AG04449 (cell line): ENCODE results near the gene QRICH1.

Experiments
- CTCF ChIA-PET: fragments of 350-600 bp; formaldehyde crosslinking; extraction: SDS; loops from one replicate; lab custom pipeline; 2021; ENCODE audit warnings: antibody characterized with exemption; lab: Yijun Ruan, JAX
- POLR2A ChIA-PET: fragments of 400-600, 350-600 bp; formaldehyde crosslinking; extraction: SDS; loops from one replicate; lab custom pipeline; 2020; ENCODE audit warnings: antibody characterized with exemption, inconsistent platforms; lab: Yijun Ruan, JAX
- DNase-seq: peaks from one replicate; pipeline ENCODE4 v3.0.0-alpha.2; 2010; ENCODE audit warnings: low read depth, low spot score
- H3K4me3 ChIP-seq: 2 replicates; pipeline ENCODE4 v1.5.1; 2011; ENCODE audit warnings: low read depth, mild to moderate bottlenecking, control low read depth, low read length
- TF ChIP-seq, protein P1 (sequence below): IDR thresholded peaks from one replicate; pipeline ENCODE4 v1.5.1; 2011; ENCODE audit warnings: mild to moderate bottlenecking, moderate library complexity, low read length, control low read depth, inconsistent platforms; ENCODE audit not compliant: insufficient read depth; ENCODE audit errors: missing control alignments

Gene QRICH1

DNA sequence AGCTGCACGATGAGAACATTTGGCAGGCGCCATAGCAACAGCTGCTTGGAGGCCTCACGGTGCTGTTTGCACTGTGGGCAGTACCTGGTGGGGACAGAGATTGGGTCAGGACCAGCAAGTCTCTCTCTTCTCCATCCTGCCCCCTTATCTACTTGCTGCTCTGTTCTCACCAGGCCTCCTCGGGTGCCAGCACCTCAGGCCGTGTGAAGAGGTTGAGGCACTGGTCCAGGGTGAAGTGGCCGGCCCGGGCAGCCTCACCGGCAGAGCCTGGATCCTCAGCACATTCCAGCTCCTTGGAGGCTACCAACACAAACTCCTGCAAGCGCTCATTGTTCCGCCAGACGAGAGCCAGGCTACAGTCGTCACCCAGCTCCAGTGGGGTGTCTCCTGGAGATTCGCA lies 16.9 kb upstream of the QRICH1 start:
- H3K4me3 ChIP-seq, result no peak overlapping the region
- TF ChIP-seq, protein P1, sequence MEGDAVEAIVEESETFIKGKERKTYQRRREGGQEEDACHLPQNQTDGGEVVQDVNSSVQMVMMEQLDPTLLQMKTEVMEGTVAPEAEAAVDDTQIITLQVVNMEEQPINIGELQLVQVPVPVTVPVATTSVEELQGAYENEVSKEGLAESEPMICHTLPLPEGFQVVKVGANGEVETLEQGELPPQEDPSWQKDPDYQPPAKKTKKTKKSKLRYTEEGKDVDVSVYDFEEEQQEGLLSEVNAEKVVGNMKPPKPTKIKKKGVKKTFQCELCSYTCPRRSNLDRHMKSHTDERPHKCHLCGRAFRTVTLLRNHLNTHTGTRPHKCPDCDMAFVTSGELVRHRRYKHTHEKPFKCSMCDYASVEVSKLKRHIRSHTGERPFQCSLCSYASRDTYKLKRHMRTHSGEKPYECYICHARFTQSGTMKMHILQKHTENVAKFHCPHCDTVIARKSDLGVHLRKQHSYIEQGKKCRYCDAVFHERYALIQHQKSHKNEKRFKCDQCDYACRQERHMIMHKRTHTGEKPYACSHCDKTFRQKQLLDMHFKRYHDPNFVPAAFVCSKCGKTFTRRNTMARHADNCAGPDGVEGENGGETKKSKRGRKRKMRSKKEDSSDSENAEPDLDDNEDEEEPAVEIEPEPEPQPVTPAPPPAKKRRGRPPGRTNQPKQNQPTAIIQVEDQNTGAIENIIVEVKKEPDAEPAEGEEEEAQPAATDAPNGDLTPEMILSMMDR, result no peak
- CTCF ChIA-PET, result interaction anchor here (4.8 kb wide), 1 partner anchor 17 kb away, joined by 15 read pairs; the partner anchor contains the start of gene QRICH1
- DNase-seq, result no peak
- POLR2A ChIA-PET, result interaction anchor here (1.1 kb wide), 1 partner anchor 17 kb away, joined by 3 read pairs; the partner anchor contains the start of gene QRICH1

DNA sequence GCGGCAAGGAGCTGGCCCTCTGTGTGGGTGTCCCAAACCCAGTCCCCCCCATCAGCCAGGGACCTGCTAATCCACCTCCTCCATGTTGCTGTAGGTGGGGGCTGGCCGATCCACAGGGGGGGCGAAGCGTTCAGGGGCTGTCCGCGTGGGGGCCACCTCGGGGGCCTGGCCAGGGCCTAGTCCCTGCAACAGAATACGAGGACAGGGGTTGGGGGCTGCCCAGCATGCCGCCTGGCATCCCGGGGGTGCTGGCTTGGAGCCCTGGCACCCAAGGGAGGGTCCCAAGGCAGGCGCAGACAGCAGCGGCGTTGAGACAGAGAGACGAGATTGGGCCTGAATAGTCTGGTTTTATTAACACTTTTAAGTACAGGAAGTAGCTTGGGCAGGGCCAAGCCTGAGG lies 14.5 kb upstream of the QRICH1 start:
- H3K4me3 ChIP-seq, result no peak overlapping the region
- no peak for DNase-seq
- ChIA-PET POLR2A (interaction anchor here (1.2 kb wide), 1 partner anchor 12 kb away, joined by 3 read pairs; the partner anchor contains the start of gene USP19), CTCF (no interaction called here)
- TF ChIP-seq, protein P1, result no peak

DNA sequence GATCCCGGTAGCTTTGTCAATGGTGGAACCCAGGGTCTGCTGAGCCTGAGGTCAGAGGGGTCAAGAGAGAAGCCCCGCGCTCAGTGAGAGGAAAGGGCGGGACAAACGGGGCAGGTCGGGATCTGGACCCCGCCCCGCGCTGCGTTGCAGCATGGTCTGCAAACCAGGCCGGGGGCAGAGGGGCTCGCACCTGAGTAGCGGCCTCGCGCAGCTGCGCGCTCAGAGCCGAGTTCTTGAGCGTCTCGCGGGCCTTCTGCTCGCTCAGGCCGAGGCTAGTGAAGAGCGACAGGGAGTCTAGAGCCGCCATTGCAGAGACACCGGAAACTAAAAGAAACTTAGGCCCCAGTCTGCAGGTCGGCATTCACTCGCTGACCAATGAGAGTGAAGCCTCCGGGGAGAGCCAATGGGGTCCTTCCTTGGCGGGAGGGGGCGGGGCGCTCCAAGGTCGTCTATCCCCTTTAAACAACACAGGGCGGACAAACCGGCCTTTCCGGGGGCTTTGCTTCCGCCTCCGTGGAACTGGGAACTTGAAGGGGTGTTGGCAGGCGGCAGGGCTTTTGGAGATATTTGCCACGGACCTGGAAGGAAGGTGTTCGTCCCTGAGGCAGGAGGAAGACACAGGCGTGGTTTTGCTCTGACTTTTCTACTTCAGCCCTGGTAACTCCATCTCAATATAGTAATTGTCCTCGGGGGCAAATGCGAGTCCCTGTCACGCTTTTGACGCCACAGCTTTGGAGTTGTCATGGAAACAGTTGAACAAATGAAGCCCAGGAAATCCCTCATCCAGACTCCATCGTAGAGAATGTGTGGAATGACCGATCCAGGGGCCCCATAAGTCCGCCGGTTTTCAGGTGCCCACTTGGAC lies 10.8 kb upstream of the QRICH1 start, which contains the start of gene QARS1:
QARS1 (minus strand) TSS at position 331 of the 865 bp plus-strand sequence; CDS start at position 307, 24 bp downstream.
- ChIA-PET POLR2A (interaction anchor here (0.9 to 4.0 kb wide), 3 partner anchors 11 to 117 kb away, joined by 3 to 23 read pairs (median 3); partner anchors contain the start of gene QRICH1), CTCF (interaction anchor here (0.9 to 1.7 kb wide), 2 partner anchors 9 to 66 kb away, joined by 3 to 7 read pairs; no protein-coding TSS in a partner anchor)
- TF ChIP-seq, protein P1, result no peak

DNA sequence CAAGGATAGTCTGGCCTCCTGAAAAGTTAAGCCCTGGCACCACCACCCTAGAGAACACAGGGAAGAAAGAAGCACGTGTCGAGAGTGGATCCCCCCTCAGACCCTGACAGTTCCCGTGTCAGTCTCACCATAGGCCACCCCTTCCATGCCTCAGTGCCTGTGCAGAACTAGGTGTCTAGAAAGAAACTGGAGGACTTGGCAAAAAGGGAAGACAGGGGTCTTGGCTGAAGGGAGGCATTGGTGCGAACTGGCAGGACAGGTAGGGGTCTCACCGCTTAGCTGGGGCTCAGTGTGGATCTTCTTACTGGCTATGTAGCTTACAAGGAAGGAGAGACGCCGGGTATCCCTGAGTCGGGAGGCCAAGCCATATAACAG lies 10.2 kb upstream of the QRICH1 start:
- no peak for DNase-seq
- TF ChIP-seq, protein P1, result no peak
- ChIA-PET CTCF (interaction anchor here (0.9 to 1.7 kb wide), 3 partner anchors 9 to 116 kb away, joined by 3 to 7 read pairs (median 3); no protein-coding TSS in a partner anchor), POLR2A (interaction anchor here (0.9 to 4.0 kb wide), 3 partner anchors 11 to 116 kb away, joined by 3 to 23 read pairs (median 3); partner anchors contain the start of gene QRICH1)
- peak overlapping the region; percentile 95 for H3K4me3 ChIP-seq

More for the DNA sequence above, 10.8 kb upstream of the QRICH1 start, which contains the start of gene QARS1:
- peak; percentile 50 for DNase-seq
- H3K4me3 ChIP-seq, result peak within 1 kb of the TSS; percentile 95

DNA sequence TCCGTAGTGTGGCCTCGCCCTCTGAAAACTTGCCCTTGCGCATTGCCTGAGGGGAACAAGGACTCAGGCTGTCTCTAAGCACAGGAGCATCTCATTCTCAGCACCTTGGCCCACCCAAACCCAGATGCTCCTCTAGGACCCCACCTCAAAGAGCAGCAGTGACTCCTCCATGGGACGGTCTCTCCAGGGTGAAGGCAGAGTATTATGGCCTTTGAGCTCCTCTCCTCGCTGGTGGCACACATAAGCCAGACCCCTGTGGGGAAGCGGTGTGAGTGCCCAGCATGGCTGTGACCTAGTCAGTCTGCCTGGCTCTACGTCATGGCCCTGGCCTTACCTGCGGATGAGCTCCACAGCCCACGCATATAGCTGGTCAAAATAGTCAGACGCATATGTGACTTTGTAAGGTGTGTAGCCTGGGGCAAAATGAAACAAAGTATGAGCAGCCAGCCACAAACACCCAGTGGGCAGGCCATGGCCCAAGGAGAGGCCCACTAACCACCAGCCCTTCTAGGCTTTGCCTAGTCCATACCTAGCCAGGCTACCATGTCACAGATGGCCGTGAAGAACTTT lies 6.3 kb upstream of the QRICH1 start:
- no peak for DNase-seq
- POLR2A ChIA-PET, result no interaction called here
- CTCF ChIA-PET, result interaction anchor here (1.0 kb wide), 1 partner anchor 78 kb away, joined by 3 read pairs; the partner anchor contains the start of gene NDUFAF3

More for the DNA sequence above, 6.3 kb upstream of the QRICH1 start:
- TF ChIP-seq, protein P1, result no peak
- no peak overlapping the region for H3K4me3 ChIP-seq
